HG03064 (cell line): ENCODE results near the gene CYP39A1.
"Not testable (repeated sequence)": the region's sequence is repeated elsewhere in the genome, so short reads cannot be mapped to it uniquely, and the experiment has no call there.

Experiments used
- ATAC-seq: cut with Tn5 transposase; IDR thresholded peaks from one replicate; pipeline ENCODE4 v1.9.1; 2021; ENCODE audit warnings: low read depth; ENCODE audit not compliant: unreplicated experiment

The CYP39A1 gene

GRCh38 chr6:46651006-46651405 is 1.6 kb downstream of the CYP39A1 start:
- ATAC-seq: no peak

GRCh38 chr6:46648869-46649492 is 3.6 kb downstream of the CYP39A1 start:
- no peak for ATAC-seq

GRCh38 chr6:46648108-46648507 is 4.5 kb downstream of the CYP39A1 start:
- not testable (repeated sequence) for ATAC-seq

GRCh38 chr6:46645265-46645664 is 7.4 kb downstream of the CYP39A1 start:
- no peak for ATAC-seq

- no peak for ATAC-seq
These were observed 9.5 kb downstream of the CYP39A1 start for GRCh38 chr6:46642928-46643751.

GRCh38 chr6:46638650-46639049 is 14.0 kb downstream of the CYP39A1 start:
- no peak for ATAC-seq

- no peak for ATAC-seq
These were observed 14.7 kb downstream of the CYP39A1 start for GRCh38 chr6:46637933-46638332.

GRCh38 chr6:46637145-46637544 is 15.5 kb downstream of the CYP39A1 start:
- ATAC-seq: no peak

- no peak for ATAC-seq
These were observed 17.2 kb downstream of the CYP39A1 start for GRCh38 chr6:46635462-46635861.

- ATAC-seq: no peak
These were observed 20.6 kb downstream of the CYP39A1 start for GRCh38 chr6:46632053-46632452.

- no peak for ATAC-seq
These were observed 22.9 kb downstream of the CYP39A1 start for GRCh38 chr6:46629691-46630090.

- ATAC-seq: no peak
These were observed 23.6 kb downstream of the CYP39A1 start for GRCh38 chr6:46628976-46629375.

GRCh38 chr6:46628498-46628897 is 24.1 kb downstream of the CYP39A1 start:
- ATAC-seq: no peak

- no peak for ATAC-seq
These were observed 25.6 kb downstream of the CYP39A1 start for GRCh38 chr6:46626976-46627375.

GRCh38 chr6:46626228-46626909 is 26.2 kb downstream of the CYP39A1 start:
- peak; percentile 67 for ATAC-seq

GRCh38 chr6:46618726-46619125 is 33.9 kb downstream of the CYP39A1 start:
- ATAC-seq: no peak

- ATAC-seq: no peak
These were observed 40.0 kb downstream of the CYP39A1 start for GRCh38 chr6:46612645-46613044.

GRCh38 chr6:46610862-46611553 is 41.6 kb downstream of the CYP39A1 start:
- no peak for ATAC-seq

- ATAC-seq: no peak
These were observed 46.3 kb downstream of the CYP39A1 start for GRCh38 chr6:46606338-46606737.

GRCh38 chr6:46605091-46605797 is 47.4 kb downstream of the CYP39A1 start:
- no peak for ATAC-seq
